ENCODE data around the gene EHMT1.

Gene EHMT1

GRCh38 chr9:137696136-137696925 is 77.5 kb downstream of the EHMT1 start:
- TF ChIP-seq, protein P1, sequence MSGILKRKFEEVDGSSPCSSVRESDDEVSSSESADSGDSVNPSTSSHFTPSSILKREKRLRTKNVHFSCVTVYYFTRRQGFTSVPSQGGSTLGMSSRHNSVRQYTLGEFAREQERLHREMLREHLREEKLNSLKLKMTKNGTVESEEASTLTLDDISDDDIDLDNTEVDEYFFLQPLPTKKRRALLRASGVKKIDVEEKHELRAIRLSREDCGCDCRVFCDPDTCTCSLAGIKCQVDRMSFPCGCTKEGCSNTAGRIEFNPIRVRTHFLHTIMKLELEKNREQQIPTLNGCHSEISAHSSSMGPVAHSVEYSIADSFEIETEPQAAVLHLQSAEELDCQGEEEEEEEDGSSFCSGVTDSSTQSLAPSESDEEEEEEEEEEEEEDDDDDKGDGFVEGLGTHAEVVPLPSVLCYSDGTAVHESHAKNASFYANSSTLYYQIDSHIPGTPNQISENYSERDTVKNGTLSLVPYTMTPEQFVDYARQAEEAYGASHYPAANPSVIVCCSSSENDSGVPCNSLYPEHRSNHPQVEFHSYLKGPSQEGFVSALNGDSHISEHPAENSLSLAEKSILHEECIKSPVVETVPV (CRISPR knock-in tag; IDR thresholded peaks at IDR 0.05) = no peak
- TF ChIP-seq ZNF565 (CRISPR knock-in tag; conservative IDR thresholded peaks at IDR 0.05; ENCODE audit: low read depth) (no peak), TCF4 (CRISPR knock-in tag; IDR thresholded peaks at IDR 0.05; ENCODE audit: borderline replicate concordance) (no peak)
- no peak for ATAC-seq

GRCh38 chr9:137697193-137697592 is 78.4 kb downstream of the EHMT1 start:
- TF ChIP-seq CREB5 (CRISPR knock-in tag; IDR thresholded peaks at IDR 0.05; ENCODE audit: low read depth) = no peak
- ATAC-seq = no peak

DNA sequence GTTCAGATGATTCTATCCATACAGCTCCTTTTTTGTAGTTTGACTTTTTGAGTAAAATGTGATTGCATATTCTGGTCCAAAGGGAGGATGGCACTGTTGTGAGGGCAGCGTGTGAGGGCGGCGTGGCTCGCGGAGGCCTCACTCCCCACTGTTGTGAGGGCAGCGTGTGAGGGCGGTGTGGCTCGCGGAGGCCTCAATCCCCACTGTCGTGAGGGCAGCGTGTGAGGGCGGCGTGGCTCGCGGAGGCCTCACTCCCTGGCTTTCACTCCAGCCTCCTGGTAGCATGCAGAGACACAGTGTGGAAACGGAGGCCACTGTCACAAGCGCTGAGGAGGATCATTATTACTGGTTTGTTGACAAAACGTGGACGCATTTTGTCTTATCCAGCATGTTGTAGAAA is 79.0 kb downstream of the EHMT1 start:
- no peak for ATAC-seq
- TF ChIP-seq OSR1 (CRISPR knock-in tag; IDR thresholded peaks at IDR 0.05) = no peak
- TF ChIP-seq TCF4 (CRISPR knock-in tag; IDR thresholded peaks at IDR 0.05; ENCODE audit: borderline replicate concordance) = no peak
- no peak for TF ChIP-seq ZNF8 (CRISPR knock-in tag; IDR thresholded peaks at IDR 0.05)
- TF ChIP-seq RARB (CRISPR knock-in tag; IDR thresholded peaks at IDR 0.05) = no peak
- TF ChIP-seq ZFP30 (CRISPR knock-in tag; IDR thresholded peaks at IDR 0.05) = no peak
- TF ChIP-seq ZNF70 (CRISPR knock-in tag; IDR thresholded peaks at IDR 0.05) = no peak
- no peak for TF ChIP-seq PATZ1 (CRISPR knock-in tag; IDR thresholded peaks at IDR 0.05; ENCODE audit: borderline replicate concordance)
- TF ChIP-seq TOX (CRISPR knock-in tag; IDR thresholded peaks at IDR 0.05; ENCODE audit: borderline replicate concordance) = no peak
- no peak for TF ChIP-seq GLIS3 (CRISPR knock-in tag; IDR thresholded peaks at IDR 0.05)
- no peak for TF ChIP-seq CREB5 (CRISPR knock-in tag; IDR thresholded peaks at IDR 0.05; ENCODE audit: low read depth)
- no peak for TF ChIP-seq CSDC2 (CRISPR knock-in tag; IDR thresholded peaks at IDR 0.05)
- no peak for TF ChIP-seq BACH2 (CRISPR knock-in tag; IDR thresholded peaks at IDR 0.05; ENCODE audit: borderline replicate concordance)
- no peak for TF ChIP-seq SNAI2 (CRISPR knock-in tag; IDR thresholded peaks at IDR 0.05)
- TF ChIP-seq, protein P2, sequence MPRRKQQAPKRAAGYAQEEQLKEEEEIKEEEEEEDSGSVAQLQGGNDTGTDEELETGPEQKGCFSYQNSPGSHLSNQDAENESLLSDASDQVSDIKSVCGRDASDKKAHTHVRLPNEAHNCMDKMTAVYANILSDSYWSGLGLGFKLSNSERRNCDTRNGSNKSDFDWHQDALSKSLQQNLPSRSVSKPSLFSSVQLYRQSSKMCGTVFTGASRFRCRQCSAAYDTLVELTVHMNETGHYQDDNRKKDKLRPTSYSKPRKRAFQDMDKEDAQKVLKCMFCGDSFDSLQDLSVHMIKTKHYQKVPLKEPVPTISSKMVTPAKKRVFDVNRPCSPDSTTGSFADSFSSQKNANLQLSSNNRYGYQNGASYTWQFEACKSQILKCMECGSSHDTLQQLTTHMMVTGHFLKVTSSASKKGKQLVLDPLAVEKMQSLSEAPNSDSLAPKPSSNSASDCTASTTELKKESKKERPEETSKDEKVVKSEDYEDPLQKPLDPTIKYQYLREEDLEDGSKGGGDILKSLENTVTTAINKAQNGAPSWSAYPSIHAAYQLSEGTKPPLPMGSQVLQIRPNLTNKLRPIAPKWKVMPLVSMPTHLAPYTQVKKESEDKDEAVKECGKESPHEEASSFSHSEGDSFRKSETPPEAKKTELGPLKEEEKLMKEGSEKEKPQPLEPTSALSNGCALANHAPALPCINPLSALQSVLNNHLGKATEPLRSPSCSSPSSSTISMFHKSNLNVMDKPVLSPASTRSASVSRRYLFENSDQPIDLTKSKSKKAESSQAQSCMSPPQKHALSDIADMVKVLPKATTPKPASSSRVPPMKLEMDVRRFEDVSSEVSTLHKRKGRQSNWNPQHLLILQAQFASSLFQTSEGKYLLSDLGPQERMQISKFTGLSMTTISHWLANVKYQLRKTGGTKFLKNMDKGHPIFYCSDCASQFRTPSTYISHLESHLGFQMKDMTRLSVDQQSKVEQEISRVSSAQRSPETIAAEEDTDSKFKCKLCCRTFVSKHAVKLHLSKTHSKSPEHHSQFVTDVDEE (CRISPR knock-in tag; IDR thresholded peaks at IDR 0.05) = no peak

GRCh38 chr9:137700911-137701310 is 82.1 kb downstream of the EHMT1 start:
- no peak for ATAC-seq
- TF ChIP-seq TCF4 (CRISPR knock-in tag; IDR thresholded peaks at IDR 0.05; ENCODE audit: borderline replicate concordance) (no peak), CREB5 (CRISPR knock-in tag; IDR thresholded peaks at IDR 0.05; ENCODE audit: low read depth) (no peak), ZFP3 (CRISPR knock-in tag; IDR thresholded peaks at IDR 0.05) (no peak), PATZ1 (CRISPR knock-in tag; IDR thresholded peaks at IDR 0.05; ENCODE audit: borderline replicate concordance) (no peak)
- TF ChIP-seq, protein P2 (CRISPR knock-in tag; IDR thresholded peaks at IDR 0.05) = no peak
- TF ChIP-seq, protein P1 (CRISPR knock-in tag; IDR thresholded peaks at IDR 0.05) = no peak
